Esophagus muscularis mucosa (tissue), 4 donors: Measurements from ENCODE around the gene SH3RF2. TPM values are rescaled to one million over a fixed set of nuclear protein-coding genes. Genes with fewer than 3 reads are reported as not detected.
A peak's percentile ranks its signal among the peaks of the same experiment; 100 is the strongest.

Source experiments
- DNase-seq: peaks from one replicate; pipeline ENCODE4 v3.0.0-alpha.2; 2017; ENCODE audit errors: extremely low spot score
- H3K27ac ChIP-seq, 4 donors: fragments of 200-600 bp; sonication (generic); replicated peaks in 1 of 4; 1 replicate in 3 of 4; 2 replicates in 1 of 4; pipeline ENCODE4 v1.5.1; 2016 to 2019; ENCODE audit warnings: mild to moderate bottlenecking in 1 of 4
- H3K27me3 ChIP-seq, 4 donors: fragments of 200-600 bp; sonication (generic); one replicate each; pipeline versions ENCODE4 v1.5.1 to v1.6.0; 2016 to 2019
- H3K36me3 ChIP-seq, 4 donors: fragments of 200-600 bp; sonication (generic); one replicate each; pipeline ENCODE4 v1.5.1; 2016 to 2019
- H3K4me1 ChIP-seq, 4 donors: fragments of 200-600 bp; sonication (generic); one replicate each; pipeline ENCODE4 v1.5.1; 2016 to 2019
- H3K4me3 ChIP-seq, 4 donors: fragments of 200-600 bp; sonication (generic); 1 replicate in 2 of 4; 2 replicates in 2 of 4; pipeline ENCODE4 v1.5.1; 2016 to 2019; ENCODE audit warnings: mild to moderate bottlenecking in 4 of 4, moderate library complexity in 1 of 4
- H3K9me3 ChIP-seq, 4 donors: fragments of 200-600 bp; sonication (generic); 1 replicate in 3 of 4; 2 replicates in 1 of 4; pipeline ENCODE4 v1.5.1; 2016 to 2019
- EP300 ChIP-seq: sonication (generic); formaldehyde crosslinking; IDR thresholded peaks from one replicate; pipeline ENCODE4 v1.6.1; 2017; ENCODE audit warnings: antibody characterized with exemption
- POLR2A ChIP-seq: fragments of 450-650 bp; IDR thresholded peaks from one replicate; pipeline ENCODE4 v1.6.1; 2017; ENCODE audit warnings: antibody characterized with exemption, moderate library complexity, mild to moderate bottlenecking, low read depth
- POLR2AphosphoS5 ChIP-seq, 2 donors: sonication (generic); formaldehyde crosslinking; IDR thresholded peaks; one replicate each; pipeline ENCODE4 v1.6.1; 2017; ENCODE audit warnings: antibody characterized with exemption in 2 of 2
- WGBS: methylation state at CpG from one replicate; pipeline ENCODE4 v1.1.5; 2018; 5-methylcytosine and 5-hydroxymethylcytosine counted together
- intact Hi-C: fragments of 100-400 bp; cut with DNase I; formaldehyde crosslinking; loops from one replicate; pipeline ENCODE4 v1.15.1; 2023
- total RNA-seq, 4 donors: library from RNA; depleted of rRNA; stranded (reverse); fragments of >200 nt; gene quantifications; one replicate each; pipeline versions ENCODE4 v1.1.0 to v1.2.1, GENCODE V29; 2016
- TF ChIP-seq, protein P1 (sequence below), 3 experiments: fragments of 200-600 bp in 2 of 3; fragments of 450-650 bp in 1 of 3; sonication (generic) in 2 of 3; IDR thresholded peaks; one replicate each; pipeline ENCODE4 v1.5.1; 2017 to 2019; ENCODE audit warnings: antibody characterized with exemption in 3 of 3, mild to moderate bottlenecking in 2 of 3, moderate library complexity in 1 of 3

Gene SH3RF2
- total RNA-seq, 4 donors from 2014 or later, result 0.66 to 2.1 (median 1.5) TPM

DNA sequence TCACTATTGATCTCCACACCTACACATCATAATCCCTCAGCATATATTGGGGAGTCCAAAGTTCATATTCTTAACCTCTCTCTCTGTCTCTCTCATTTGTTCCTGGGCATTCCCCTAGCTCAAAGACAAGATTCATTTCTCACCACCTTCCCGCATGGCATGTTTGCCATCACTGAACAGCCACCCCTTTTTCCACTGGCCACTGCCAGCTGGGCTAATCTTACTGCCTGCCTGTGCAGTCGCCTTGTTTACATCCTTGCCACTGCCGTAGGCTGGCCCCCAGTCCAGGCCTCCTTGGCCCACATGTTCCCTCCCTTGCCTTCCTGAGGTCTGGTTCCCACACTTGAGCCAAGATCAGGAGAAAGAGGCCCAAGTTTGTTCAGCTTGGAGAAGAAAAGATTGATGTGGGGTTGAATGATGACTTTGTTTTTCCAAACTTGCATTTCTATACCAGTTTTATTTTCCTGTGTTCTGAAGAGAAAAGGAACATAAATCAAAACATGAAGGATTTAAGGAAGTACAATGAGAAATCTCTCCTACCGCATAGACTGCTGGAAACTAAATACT lies 88.8 kb downstream of the SH3RF2 start:
- WGBS, result 74% methylated on average over 4 of the region's 4 CpGs
- no peak overlapping the region for H3K4me3 ChIP-seq
- no peaks in the 10 kb centered on the region for H3K36me3 ChIP-seq
- DNase-seq, result no peak
- no peaks in the 10 kb centered on the region for H3K27me3 ChIP-seq
- no peak for TF ChIP-seq EP300
- TF ChIP-seq POLR2A, result no peak
- no peak for TF ChIP-seq POLR2AphosphoS5 (IDR thresholded peaks at IDR 0.05)
- TF ChIP-seq, protein P1, sequence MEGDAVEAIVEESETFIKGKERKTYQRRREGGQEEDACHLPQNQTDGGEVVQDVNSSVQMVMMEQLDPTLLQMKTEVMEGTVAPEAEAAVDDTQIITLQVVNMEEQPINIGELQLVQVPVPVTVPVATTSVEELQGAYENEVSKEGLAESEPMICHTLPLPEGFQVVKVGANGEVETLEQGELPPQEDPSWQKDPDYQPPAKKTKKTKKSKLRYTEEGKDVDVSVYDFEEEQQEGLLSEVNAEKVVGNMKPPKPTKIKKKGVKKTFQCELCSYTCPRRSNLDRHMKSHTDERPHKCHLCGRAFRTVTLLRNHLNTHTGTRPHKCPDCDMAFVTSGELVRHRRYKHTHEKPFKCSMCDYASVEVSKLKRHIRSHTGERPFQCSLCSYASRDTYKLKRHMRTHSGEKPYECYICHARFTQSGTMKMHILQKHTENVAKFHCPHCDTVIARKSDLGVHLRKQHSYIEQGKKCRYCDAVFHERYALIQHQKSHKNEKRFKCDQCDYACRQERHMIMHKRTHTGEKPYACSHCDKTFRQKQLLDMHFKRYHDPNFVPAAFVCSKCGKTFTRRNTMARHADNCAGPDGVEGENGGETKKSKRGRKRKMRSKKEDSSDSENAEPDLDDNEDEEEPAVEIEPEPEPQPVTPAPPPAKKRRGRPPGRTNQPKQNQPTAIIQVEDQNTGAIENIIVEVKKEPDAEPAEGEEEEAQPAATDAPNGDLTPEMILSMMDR (IDR thresholded peaks at IDR 0.05), result no peak
- H3K4me1 ChIP-seq, result no peaks in the 10 kb centered on the region
- no peak overlapping the region for H3K27ac ChIP-seq
- H3K9me3 ChIP-seq, result no peaks in the 10 kb centered on the region
- intact Hi-C loops, result no loop called here

DNA sequence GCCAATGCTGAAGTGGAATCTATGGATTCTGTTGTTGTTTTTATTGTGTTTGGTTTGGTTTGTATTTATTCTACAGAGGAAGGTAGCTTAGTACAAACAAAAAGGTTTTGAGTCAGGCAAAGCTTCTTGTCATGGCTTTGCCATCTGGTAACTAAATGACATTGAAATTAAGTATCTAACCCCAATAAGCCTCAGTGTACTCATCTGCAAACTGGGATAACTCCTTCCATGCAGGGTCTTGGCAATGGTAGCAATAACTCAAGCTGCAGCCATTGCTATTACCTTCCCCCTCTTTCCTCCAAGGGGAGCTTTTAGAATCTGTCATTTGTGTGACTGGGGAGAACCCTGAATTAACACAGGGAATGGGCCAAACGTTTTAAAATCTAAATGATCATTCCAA lies 89.3 kb downstream of the SH3RF2 start:
- TF ChIP-seq POLR2A (no peak), POLR2AphosphoS5 (IDR thresholded peaks at IDR 0.05) (no peak), EP300 (no peak)
- TF ChIP-seq, protein P1 (IDR thresholded peaks at IDR 0.05), result no peak
- 40% methylated on average over 1 of the region's 1 CpG for WGBS
- no peak overlapping the region for H3K4me3 ChIP-seq
- H3K27ac ChIP-seq, result no peak overlapping the region
- no peaks in the 10 kb centered on the region for H3K9me3 ChIP-seq
- no peak for DNase-seq
- H3K27me3 ChIP-seq, result no peaks in the 10 kb centered on the region
- no peaks in the 10 kb centered on the region for H3K4me1 ChIP-seq
- no peaks in the 10 kb centered on the region for H3K36me3 ChIP-seq
- intact Hi-C loops, result no loop called here

GRCh38 chr5:146026307-146027010 lies 90.1 kb downstream of the SH3RF2 start:
- no peaks in the 10 kb centered on the region for H3K27me3 ChIP-seq
- no peak overlapping the region for H3K27ac ChIP-seq
- DNase-seq, result peak; percentile 29
- no peaks in the 10 kb centered on the region for H3K36me3 ChIP-seq
- H3K4me1 ChIP-seq, result no peaks in the 10 kb centered on the region
- WGBS, result 80% methylated on average over 8 of the region's 8 CpGs
- TF ChIP-seq EP300 (no peak), POLR2AphosphoS5 (IDR thresholded peaks at IDR 0.05) (no peak), POLR2A (no peak)
- TF ChIP-seq, protein P1 (IDR thresholded peaks at IDR 0.05), result no peak
- H3K4me3 ChIP-seq, result no peak overlapping the region
- H3K9me3 ChIP-seq, result no peaks in the 10 kb centered on the region
- intact Hi-C loops, result no loop called here

DNA sequence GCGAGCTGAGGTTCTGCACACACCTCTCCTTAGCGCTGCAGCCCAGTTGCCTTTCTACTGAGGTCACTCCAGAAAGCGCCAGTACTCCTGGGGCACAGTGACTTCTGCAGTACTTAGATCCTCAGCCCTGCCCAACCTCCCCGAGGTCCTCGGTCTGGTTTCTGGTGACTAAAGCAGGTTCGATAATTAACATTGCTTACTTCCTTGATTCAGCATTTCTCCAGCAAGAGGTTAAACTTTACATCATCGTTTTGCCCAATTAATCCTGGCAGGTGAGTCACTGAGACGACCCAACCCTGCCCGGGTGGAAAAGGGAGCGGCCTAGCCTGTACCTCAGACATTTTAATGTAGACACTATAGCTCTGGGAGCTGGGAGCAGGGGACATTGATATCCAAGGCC lies 91.4 kb downstream of the SH3RF2 start:
- Histone ChIP-seq H3K4me3 (no peak overlapping the region), H3K4me1 (no peaks in the 10 kb centered on the region), H3K36me3 (no peaks in the 10 kb centered on the region), H3K27ac (no peak overlapping the region), H3K9me3 (no peaks in the 10 kb centered on the region), H3K27me3 (no peaks in the 10 kb centered on the region)
- WGBS, result 89% methylated on average over 10 of the region's 10 CpGs
- peak; percentile 57 for DNase-seq
- TF ChIP-seq, protein P1 (IDR thresholded peaks at IDR 0.05), result no peak
- intact Hi-C loops, result no loop called here

GRCh38 chr5:146032911-146033310 lies 96.5 kb downstream of the SH3RF2 start:
- TF ChIP-seq EP300 (no peak), POLR2AphosphoS5 (IDR thresholded peaks at IDR 0.05) (no peak), POLR2A (no peak)
- TF ChIP-seq, protein P1 (IDR thresholded peaks at IDR 0.05), result no peak
- intact Hi-C loops, result no loop called here
- no peak overlapping the region for H3K4me3 ChIP-seq
- 79% methylated on average over 3 of the region's 3 CpGs for WGBS
- H3K27me3 ChIP-seq, result no peaks in the 10 kb centered on the region
- H3K36me3 ChIP-seq, result no peaks in the 10 kb centered on the region
- no peaks in the 10 kb centered on the region for H3K4me1 ChIP-seq
- no peaks in the 10 kb centered on the region for H3K9me3 ChIP-seq
- no peak for DNase-seq
- H3K27ac ChIP-seq, result no peak overlapping the region
